ENCODE data around the gene TPPP. TPM values are rescaled to one million over a fixed set of nuclear protein-coding genes. Genes with fewer than 3 reads are reported as not detected.

TPPP gene
- total RNA-seq, 1 experiment from 2014 or later: 3.9 TPM

- ATAC-seq: no peak
- POLR2A ChIA-PET: no interaction called here
- H3K4me2 ChIP-seq (ENCODE audit: low read length): no peak overlapping the region
- H3K9me2 ChIP-seq (ENCODE audit: insufficient read depth): no peaks in the 10 kb centered on the region
- RAD21 ChIA-PET (ENCODE audit: low non-redundant PET in 1 of 2, low total read pairs in 2 of 2, uncharacterized antibody in 2 of 2, unreplicated experiment in 2 of 2): no interaction called here
- H3K9me3 ChIP-seq (ENCODE audit: control insufficient read depth in 1 of 2, insufficient read depth in 1 of 2, low read depth in 1 of 2, low read length in 2 of 2): no peaks in the 10 kb centered on the region
- no peak for TF ChIP-seq EZH2 (IDR thresholded peaks at IDR 0.05)
- no peak for TF ChIP-seq ELF1 (IDR thresholded peaks at IDR 0.05; ENCODE audit: borderline replicate concordance, low read depth)
- no peak for TF ChIP-seq YY1 (IDR thresholded peaks at IDR 0.05; ENCODE audit: extremely low read depth, insufficient replicate concordance, low read depth, low read length)
- no peak for TF ChIP-seq ZBTB33 (IDR thresholded peaks at IDR 0.05; ENCODE audit: extremely low read depth, insufficient replicate concordance, low read length)
- TF ChIP-seq TCF7L2 (IDR thresholded peaks at IDR 0.05; ENCODE audit: borderline replicate concordance, extremely low read depth, insufficient read depth, insufficient read length): no peak
- TF ChIP-seq RAD21 (IDR thresholded peaks at IDR 0.05; ENCODE audit: low read depth): no peak
- no peak for TF ChIP-seq POLR2AphosphoS5 (IDR thresholded peaks at IDR 0.05; ENCODE audit: low read depth, low read length)
- TF ChIP-seq ZNF274 (IDR thresholded peaks at IDR 0.05; ENCODE audit: low read depth, low read length): no peak
- no peak for TF ChIP-seq EGR1 (IDR thresholded peaks at IDR 0.05; ENCODE audit: low read depth)
- no peak for TF ChIP-seq POLR2A (IDR thresholded peaks at IDR 0.05; ENCODE audit: borderline replicate concordance, extremely low read depth, insufficient read depth, insufficient read length)
- no peak for TF ChIP-seq SIN3A (IDR thresholded peaks at IDR 0.05; ENCODE audit: low read depth)
- no peak for TF ChIP-seq CBX3 (IDR thresholded peaks at IDR 0.05; ENCODE audit: low read depth)
- no peak for TF ChIP-seq CEBPB (IDR thresholded peaks at IDR 0.05; ENCODE audit: low read depth)
- no peak for TF ChIP-seq CTCF (IDR thresholded peaks at IDR 0.05 in 2 of 3, conservative IDR thresholded peaks at IDR 0.05 in 1 of 3; ENCODE audit: borderline replicate concordance in 1 of 3, insufficient read depth in 1 of 3, low read depth in 2 of 3, low read length in 2 of 3)
- no peak for TF ChIP-seq FOSL1 (IDR thresholded peaks at IDR 0.05; ENCODE audit: low read depth)
- no peak for TF ChIP-seq ATF3 (IDR thresholded peaks at IDR 0.05)
- no peak for TF ChIP-seq MAX (IDR thresholded peaks at IDR 0.05)
- no peak for TF ChIP-seq REST (IDR thresholded peaks at IDR 0.05; ENCODE audit: low read depth)
- no peak for TF ChIP-seq EZH2phosphoT487 (IDR thresholded peaks at IDR 0.05; ENCODE audit: borderline replicate concordance)
- intact Hi-C loops (cut with micrococcal nuclease): no loop called here
- no peak overlapping the region for H3K27ac ChIP-seq (ENCODE audit: low read depth, low read length)
- H3K4me1 ChIP-seq (ENCODE audit: control insufficient read depth in 1 of 2, insufficient read depth in 2 of 2, low read length in 2 of 2): no peaks in the 10 kb centered on the region
- H3K4me3 ChIP-seq (replicated peaks in 1 of 2; ENCODE audit: low read depth in 1 of 2, low read length in 2 of 2): no peak overlapping the region
- DNase-seq (ENCODE audit: low read depth, low spot score): no peak
- no peak overlapping the region for H2AFZ ChIP-seq (ENCODE audit: low read depth, low read length, poor library complexity, severe bottlenecking)
- H3K27me3 ChIP-seq (ENCODE audit: insufficient read depth, low read length): no peaks in the 10 kb centered on the region
- H4K20me1 ChIP-seq (ENCODE audit: insufficient read depth): no peaks in the 10 kb centered on the region
- H3K36me3 ChIP-seq (ENCODE audit: control insufficient read depth in 1 of 2, insufficient read depth in 2 of 2, low read length in 2 of 2): peaks cover 24 to 37% of the 10 kb centered on the region in 2 experiments
- peaks cover 9% of the 10 kb centered on the region; the same call in 1 of the 2 replicates for H3K79me2 ChIP-seq (ENCODE audit: insufficient read depth, low read length)
- CTCF ChIA-PET: no interaction called here
- BruUV-seq (replicated peaks): no TSS peak
- no peak overlapping the region for H3K9ac ChIP-seq (ENCODE audit: low read length)
Measured at GRCh38 chr5:641331-641765, 51.8 kb downstream of the TPPP start.
